GM18870 (cell line): ENCODE measurements around the gene LMOD1.
"Not testable (repeated sequence)": the region's sequence is repeated elsewhere in the genome, so short reads cannot be mapped to it uniquely, and the experiment has no call there.

ENCODE experiments used
- ATAC-seq: cut with Tn5 transposase; IDR thresholded peaks from one replicate; pipeline ENCODE4 v1.9.1; 2021; ENCODE audit warnings: moderate library complexity; ENCODE audit not compliant: unreplicated experiment

The LMOD1 gene

DNA sequence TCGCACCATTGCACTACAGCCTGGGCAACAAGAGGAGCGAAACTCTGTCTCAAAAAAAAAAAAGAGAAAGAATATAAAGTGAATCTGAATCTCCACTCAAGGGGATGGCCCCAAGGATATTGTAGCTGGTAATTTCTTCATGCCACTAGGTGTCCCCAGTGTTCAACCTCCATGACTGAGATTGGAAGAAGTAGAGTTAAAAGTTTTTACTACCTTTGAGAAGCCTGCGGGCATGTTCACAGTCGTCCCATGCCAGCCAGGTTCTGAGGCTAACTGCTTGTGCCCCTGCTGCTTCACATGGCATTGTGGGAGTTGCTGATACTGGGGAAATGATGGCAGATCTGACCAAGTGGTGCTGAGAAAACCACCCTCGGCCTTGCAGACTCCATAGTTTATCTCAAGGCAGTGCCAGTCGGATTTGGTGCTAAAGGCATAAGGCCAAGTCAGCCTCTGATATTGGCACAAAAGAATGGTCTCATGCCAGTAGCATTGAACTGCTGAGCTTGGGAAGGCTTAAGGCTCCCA is 68.4 kb downstream of the LMOD1 start:
- no peak for ATAC-seq

GRCh38 chr1:201876148-201876818 is 70.1 kb downstream of the LMOD1 start:
- ATAC-seq = no peak

GRCh38 chr1:201874672-201875071 is 71.7 kb downstream of the LMOD1 start:
- ATAC-seq = no peak

DNA sequence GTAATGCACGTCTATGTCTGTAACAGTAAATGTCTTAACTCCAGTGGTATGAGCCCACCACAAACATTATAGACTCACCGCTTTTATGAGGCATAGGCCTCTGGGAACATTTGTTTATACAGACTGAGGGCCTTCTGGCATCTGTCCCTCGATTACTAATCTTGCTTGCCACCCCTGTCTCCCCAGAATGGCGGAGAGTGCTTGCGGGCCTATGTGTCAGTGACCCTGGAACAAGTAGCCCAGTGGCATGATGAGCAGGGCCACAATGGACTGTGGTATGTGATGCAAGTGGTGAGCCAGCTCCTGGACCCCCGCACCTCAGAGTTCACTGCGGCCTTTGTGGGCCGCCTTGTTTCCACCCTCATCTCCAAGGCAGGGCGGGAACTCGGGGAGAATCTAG is 76.0 kb downstream of the LMOD1 start:
- no peak for ATAC-seq

DNA sequence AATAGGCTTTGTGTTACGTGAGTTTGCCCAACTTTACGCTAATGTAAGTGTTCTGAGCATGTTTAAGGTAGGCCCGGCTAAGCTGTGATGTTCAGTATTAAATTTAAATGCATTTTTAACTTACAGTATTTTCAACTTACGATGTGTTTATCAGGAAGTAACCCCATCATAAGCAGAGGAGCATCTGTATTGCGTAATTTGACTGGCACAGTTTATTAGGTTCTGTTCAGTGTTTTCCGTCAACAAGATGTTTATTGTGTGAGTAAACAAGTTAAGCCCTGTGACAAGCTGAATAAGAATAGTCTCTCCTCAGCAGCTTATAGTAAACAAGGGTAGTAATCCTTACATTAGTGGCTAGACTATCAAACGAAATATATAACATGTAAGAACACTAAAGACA is 84.9 kb downstream of the LMOD1 start:
- ATAC-seq = no peak

DNA sequence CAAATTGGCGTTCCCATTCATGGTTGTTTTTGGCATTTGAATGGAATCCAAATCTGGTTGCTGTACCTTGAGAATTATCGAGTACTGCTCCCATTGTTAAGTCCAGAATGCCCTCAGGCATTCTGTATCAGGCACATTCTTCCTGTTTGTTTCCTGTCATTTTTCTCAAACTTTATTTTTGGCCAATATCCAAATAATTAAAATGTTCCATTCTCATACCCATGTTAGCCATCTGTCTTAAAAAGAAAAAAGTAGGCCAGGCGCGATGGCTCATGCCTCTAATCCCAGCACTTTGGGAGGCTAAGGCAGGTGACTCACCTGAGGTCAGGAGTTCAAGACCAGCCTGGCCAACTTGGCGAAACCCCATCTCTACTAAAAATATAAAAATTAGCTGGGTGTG is 86.9 kb downstream of the LMOD1 start:
- ATAC-seq = no peak

DNA sequence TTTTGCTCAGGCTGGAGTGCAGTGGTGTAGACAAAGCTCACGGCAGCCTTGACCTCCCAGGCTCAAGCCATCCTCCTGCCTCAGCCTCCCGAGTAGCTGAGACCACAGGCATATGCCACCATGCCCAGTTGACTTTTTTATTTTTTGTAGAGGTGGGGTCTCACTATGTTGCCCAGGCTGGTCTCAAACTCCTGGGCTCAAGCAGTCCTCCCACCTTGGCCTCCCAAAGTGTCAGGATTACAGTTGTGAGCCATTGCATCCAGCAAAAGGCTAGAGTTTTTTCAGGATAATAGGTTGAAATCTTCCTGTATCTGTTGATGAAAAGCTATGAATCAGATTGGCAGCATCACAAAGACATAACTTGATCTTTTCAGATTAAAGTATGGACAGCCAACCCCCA is 89.6 kb downstream of the LMOD1 start:
- ATAC-seq = not testable (repeated sequence)

GRCh38 chr1:201851949-201852348 is 94.4 kb downstream of the LMOD1 start:
- no peak for ATAC-seq

- no peak for ATAC-seq
Measured at GRCh38 chr1:201850053-201850397, 96.3 kb downstream of the LMOD1 start.

- ATAC-seq = no peak
Measured at GRCh38 chr1:201849372-201850052, 96.8 kb downstream of the LMOD1 start.

GRCh38 chr1:201848230-201848629 is 98.1 kb downstream of the LMOD1 start:
- no peak for ATAC-seq

DNA sequence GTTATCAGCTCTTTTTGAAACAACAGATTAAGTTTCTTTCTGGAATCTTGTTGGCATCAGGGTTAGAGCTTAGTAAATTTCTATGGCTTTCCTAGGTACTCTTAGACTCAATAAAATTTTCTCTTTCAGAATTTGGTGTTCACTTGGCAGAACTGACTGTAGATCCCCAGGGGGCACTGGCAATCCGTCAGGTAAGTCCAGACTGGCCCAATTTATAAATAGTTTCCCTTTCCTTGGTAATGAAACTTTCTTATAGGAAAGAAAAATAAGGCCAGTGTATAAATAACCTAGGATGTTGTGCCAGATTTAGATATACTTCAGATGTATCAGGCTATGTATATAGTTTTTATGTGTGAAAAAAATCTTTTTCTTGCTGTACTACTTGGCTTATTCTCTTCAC is 99.2 kb downstream of the LMOD1 start:
- no peak for ATAC-seq
